A549 (cell line): ENCODE measurements around the gene ZBTB39.
"Not testable (repeated sequence)": the region's sequence is repeated elsewhere in the genome, so short reads cannot be mapped to it uniquely, and the experiment has no call there.

Experiments used
- CHD2 ChIP-seq: fragments of 150-350 bp; IDR thresholded peaks from 2 replicates; pipeline ENCODE4 v1.6.1; 2014; ENCODE audit warnings: low read length; ENCODE audit not compliant: partially characterized antibody
- CTCF ChIP-seq: fragments of >200 bp; sonication (Bioruptor Twin); formaldehyde crosslinking; IDR thresholded peaks from 3 replicates; pipeline ENCODE4 v1.5.1; 2016
- FOSL2 ChIP-seq, 2 experiments: fragments of 450-650 bp in 1 of 2; fragments of >200 bp in 1 of 2; sonication (Bioruptor Twin) in 1 of 2; formaldehyde crosslinking; IDR thresholded peaks; 2 replicates each; pipeline versions ENCODE4 v1.5.0 to v1.6.1; 2016 to 2020; ENCODE audit warnings: mild to moderate bottlenecking in 1 of 2, moderate library complexity in 1 of 2
- HMGXB4 ChIP-seq: fragments of 250-450 bp; sonication (Bioruptor Pico); IDR thresholded peaks from 2 replicates; pipeline ENCODE4 v1.5.0; 2021; ENCODE audit warnings: mild to moderate bottlenecking, moderate library complexity, borderline replicate concordance
- JUN ChIP-seq, 2 experiments: fragments of >200 bp; sonication (Bioruptor Twin); formaldehyde crosslinking; IDR thresholded peaks; 2 replicates in 1 of 2; 3 replicates in 1 of 2; pipeline ENCODE4 v1.6.1; 2016 to 2017
- MAFK ChIP-seq: fragments of 450-650 bp; IDR thresholded peaks from 2 replicates; pipeline ENCODE4 v1.6.1; 2014; ENCODE audit not compliant: partially characterized antibody
- MAX ChIP-seq: IDR thresholded peaks from 2 replicates; pipeline ENCODE4 v1.6.1; 2012
- POLR2A ChIP-seq: IDR thresholded peaks from 2 replicates; pipeline ENCODE4 v1.6.1; 2012; ENCODE audit warnings: mild to moderate bottlenecking, low read length
- RFX5 ChIP-seq: fragments of 450-650 bp; IDR thresholded peaks from 2 replicates; pipeline ENCODE4 v1.7.1; 2014; ENCODE audit warnings: antibody characterized with exemption, mild to moderate bottlenecking, moderate library complexity
- SREBF2 ChIP-seq: fragments of 450-650 bp; IDR thresholded peaks from 2 replicates; pipeline ENCODE4 v1.6.1; 2014; ENCODE audit warnings: mild to moderate bottlenecking, moderate library complexity
- USF2 ChIP-seq: fragments of 450-650 bp; IDR thresholded peaks from 2 replicates; pipeline ENCODE4 v1.6.1; 2014; ENCODE audit warnings: antibody characterized with exemption
- ZFP36 ChIP-seq: fragments of 450-650 bp; IDR thresholded peaks from 2 replicates; pipeline ENCODE4 v1.6.1; 2014; ENCODE audit warnings: borderline replicate concordance; ENCODE audit not compliant: partially characterized antibody

- not testable (repeated sequence) for TF ChIP-seq CTCF; POLR2A; FOSL2 (IDR thresholded peaks at IDR 0.05); FOSL2 (CRISPR knock-in tag; IDR thresholded peaks at IDR 0.05); USF2; JUN (IDR thresholded peaks at IDR 0.05); RFX5; ZFP36; MAFK; SREBF2; MAX; CHD2; HMGXB4 (CRISPR knock-in tag)
These were observed 37.4 kb downstream of the ZBTB39 start for GRCh38 chr12:56968910-56969309.
